Posterior cingulate gyrus (tissue), 11 donors: ENCODE data around the gene GALNT12.

ENCODE experiments used
- DNase-seq, 10 donors: peaks; one replicate each; pipeline versions ENCODE4 v3.0.0 to v3.0.0-alpha.2; 2020 to 2021; ENCODE audit warnings: mixed read lengths in 3 of 10
- intact Hi-C: fragments of 100-400 bp; cut with DNase I; formaldehyde crosslinking; loops from one replicate; pipeline ENCODE4 v1.15.1; 2023

The GALNT12 gene

DNA sequence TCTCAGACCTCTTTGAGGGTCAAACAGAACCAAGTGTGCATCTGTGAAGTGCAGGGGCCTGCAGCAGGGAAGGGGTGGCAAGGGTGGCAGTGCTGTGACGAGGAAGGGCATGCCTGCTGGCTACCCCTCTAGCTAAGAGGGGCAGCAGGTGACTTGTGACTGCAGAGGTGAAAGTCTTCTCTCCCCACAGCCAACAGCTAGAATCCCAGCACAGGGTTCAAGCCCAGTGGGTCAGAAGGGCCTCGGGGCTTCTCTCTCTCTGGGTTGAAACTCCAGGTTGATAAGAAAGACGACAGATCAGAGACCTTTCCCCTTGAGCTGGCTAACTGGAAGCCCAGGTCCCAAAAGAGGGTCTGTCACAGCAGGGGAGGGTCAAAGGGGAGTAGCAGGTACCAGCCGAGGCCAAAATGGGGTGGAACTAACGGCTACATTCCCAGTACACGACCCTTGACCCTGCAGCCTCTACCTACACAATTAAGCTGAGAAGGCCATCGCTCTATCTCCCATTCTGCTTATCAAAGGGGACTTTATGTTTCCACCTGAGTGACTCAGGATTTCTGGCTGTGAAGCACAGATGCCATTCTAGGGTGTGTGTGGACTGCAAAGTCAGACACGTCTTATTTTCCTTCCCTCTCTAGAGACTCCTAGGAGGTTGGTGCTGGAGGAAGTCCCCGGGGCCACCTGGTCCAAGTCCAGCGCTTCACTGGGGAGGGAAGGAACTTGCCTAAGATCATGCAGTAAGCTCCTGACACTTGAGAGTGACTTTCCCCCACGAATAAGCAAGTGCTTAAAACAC, 25.7 kb upstream of the GALNT12 start:
- intact Hi-C loops = no loop called here
- DNase-seq = peak in 1 of 10 donors; percentile 71

DNA sequence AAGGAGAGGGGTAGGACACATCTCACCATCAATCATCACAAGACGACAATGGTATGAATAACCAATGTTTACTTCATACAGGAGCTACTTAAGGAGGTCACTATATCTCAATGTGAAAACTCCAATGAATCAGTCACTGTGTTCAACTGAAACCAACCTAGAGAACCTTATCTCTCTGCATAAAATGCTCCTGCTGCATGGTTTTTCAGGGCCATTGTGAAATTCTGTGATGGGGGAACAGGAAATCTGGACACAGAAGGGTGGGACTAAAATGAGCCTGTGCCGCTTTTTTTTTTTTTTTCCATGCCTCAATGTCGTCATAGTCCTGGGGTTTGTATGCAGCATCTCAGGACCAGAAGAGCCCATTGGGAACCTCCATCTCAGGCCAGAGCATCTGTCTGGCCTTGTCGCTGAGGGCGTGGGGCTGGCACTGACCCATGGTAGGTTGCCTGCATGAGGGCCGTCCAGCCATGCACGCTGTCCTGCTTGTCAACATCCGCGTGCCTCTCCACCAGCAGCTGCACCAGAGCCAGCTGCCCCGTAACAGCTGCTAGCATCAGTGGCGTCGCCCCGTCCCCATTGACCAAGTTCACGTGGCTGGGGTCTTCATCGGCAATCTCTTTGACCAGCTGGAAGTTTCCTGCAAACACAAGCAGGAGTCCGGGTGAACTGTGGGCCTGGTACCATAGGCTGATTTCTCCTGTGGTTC, 23.8 kb upstream of the GALNT12 start:
- intact Hi-C loops = no loop called here
- peak in 1 of 10 donors; percentile 61 for DNase-seq

GRCh38 chr9:98784831-98785806, 22.4 kb upstream of the GALNT12 start:
- peak in 1 of 10 donors; percentile 54 for DNase-seq
- intact Hi-C loops = no loop called here

- intact Hi-C loops = no loop called here
- no peak for DNase-seq
Measured at GRCh38 chr9:98786750-98787510, 20.5 kb upstream of the GALNT12 start.

DNA sequence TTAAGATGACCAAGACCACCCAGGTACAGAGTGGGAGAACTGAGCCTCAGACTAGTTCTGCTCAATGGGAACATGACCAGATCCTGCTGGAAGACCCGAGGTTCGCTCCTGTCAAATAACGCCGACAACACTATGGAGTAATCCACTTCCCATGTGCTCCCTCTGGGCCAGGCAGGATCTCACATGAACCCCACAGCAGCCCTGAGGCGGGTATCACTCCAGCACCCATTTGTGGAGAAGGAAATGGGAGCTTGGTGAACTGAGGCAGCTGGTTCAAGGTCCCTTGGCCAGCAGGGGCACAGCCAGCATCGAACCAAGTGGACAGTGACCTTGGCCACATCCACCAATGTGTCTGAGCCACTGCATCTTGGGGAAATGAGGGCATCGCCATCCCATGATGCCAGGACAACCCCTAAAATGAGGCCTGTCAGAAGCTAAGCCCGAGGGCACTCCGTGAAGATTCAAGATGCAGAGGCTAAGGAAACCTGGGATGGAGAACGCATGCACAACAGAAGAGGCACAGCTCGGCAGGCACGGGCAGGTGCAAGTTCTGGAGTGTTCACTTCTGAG, 19.6 kb upstream of the GALNT12 start:
- intact Hi-C loops = no loop called here
- DNase-seq = peak in 1 of 10 donors; percentile 34

GRCh38 chr9:98789483-98790133, 17.9 kb upstream of the GALNT12 start:
- intact Hi-C loops = loop anchor here (5.0 kb wide), 1 partner anchor 472 kb away; no protein-coding TSS in a partner anchor
- no peak for DNase-seq

GRCh38 chr9:98790134-98790841, 17.2 kb upstream of the GALNT12 start:
- peak in 1 of 10 donors; percentile 64 for DNase-seq

DNA sequence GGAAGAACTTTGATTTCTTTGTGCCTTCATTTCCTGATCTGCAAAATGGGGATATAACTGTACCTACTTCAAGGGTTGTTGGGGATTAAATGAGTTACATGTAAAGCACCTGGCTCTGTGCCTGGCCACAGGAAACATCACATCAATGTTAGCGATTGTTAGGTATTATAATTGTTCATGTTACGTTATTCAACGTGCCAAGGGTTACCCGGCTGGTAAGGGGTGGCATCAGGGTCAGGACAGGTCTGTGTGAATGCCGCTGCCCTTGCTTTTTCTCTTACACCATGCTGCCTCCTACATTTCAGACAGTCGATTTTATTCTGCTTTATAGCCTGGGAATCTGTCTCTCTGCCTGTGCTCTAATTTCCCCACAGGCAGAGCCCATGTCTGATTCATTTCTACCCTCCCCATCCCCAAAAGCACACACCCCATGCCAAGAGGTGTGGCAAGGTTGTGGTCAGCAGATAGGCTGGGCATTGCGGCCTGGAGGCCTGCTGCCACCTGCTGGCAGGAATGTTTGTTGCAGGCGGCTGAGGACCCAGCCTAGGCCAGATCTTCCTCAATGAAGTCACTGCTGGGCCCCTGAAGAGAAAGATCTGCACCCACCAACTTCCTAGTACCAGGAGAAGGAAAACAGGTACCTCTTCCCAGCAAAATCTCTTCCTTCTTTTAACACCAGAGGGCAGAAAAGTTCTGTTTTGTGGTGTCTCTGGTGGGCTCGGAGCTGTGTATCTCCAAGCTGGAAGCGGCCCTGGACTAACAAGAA, 16.4 kb upstream of the GALNT12 start:
- intact Hi-C loops = loop anchor here (5.0 kb wide), 1 partner anchor 474 kb away; no protein-coding TSS in a partner anchor

More at GRCh38 chr9:98790134-98790841, 17.2 kb upstream of the GALNT12 start:
- intact Hi-C loops = loop anchor here (5.0 kb wide), 1 partner anchor 473 kb away; no protein-coding TSS in a partner anchor

GRCh38 chr9:98791608-98792490, 15.6 kb upstream of the GALNT12 start:
- intact Hi-C loops = loop anchor here (5.0 kb wide), 1 partner anchor 475 kb away; no protein-coding TSS in a partner anchor
- DNase-seq = peak in 1 of 10 donors; percentile 65

More for the DNA sequence above, 16.4 kb upstream of the GALNT12 start:
- peak; percentile 62 to 96 (median 82) for DNase-seq

DNA sequence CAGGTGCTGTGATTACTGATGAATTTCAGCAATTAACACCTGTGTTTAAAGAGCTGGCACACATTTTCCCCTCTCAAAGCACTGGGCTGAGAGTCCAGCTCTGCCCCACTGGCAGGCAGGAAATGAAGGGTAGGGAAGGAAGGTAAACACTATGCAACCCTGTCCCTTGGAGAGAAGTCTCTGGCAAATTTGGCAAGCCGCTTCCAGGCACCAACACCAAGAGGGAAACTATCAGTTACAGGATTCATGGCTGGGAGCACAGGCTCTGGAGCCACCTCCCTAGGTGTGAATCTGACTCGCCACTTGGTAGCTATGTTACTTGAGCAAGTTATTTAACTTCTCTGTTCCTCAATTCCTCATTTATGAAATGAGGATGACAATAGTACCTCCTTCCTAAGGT, 14.4 kb upstream of the GALNT12 start:
- peak in 1 of 10 donors; percentile 71 for DNase-seq
- intact Hi-C loops = loop anchor here (5.0 kb wide), 1 partner anchor 476 kb away; no protein-coding TSS in a partner anchor

DNA sequence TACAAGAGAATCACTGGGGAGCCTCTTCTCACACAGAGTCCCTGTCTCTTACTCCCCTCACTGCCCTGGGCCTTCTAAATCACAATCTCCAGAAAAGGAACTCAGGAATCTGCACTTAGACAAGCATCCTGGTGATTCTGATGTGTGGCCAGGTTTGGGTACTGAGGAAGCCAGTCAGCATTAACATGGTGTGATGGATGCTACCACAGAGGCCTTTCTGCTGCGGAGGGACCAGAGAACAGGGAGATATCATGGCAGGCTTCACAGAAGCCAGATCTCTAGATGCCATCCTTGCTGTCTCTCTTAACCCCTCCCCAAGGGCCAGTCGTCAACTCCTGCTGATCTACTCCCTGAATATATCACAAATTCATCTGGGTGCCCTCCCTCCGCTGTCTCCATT, 12.7 kb upstream of the GALNT12 start:
- intact Hi-C loops = loop anchor here (5.0 kb wide), 1 partner anchor 478 kb away; no protein-coding TSS in a partner anchor
- peak in 1 of 10 donors; percentile 52 for DNase-seq

- peak in 1 of 10 donors; percentile 52 for DNase-seq
- intact Hi-C loops = no loop called here
Measured at GRCh38 chr9:98795295-98795955, 12.0 kb upstream of the GALNT12 start.

- DNase-seq = peak in 4 of 10 donors; percentile 19 to 89 (median 56)
- intact Hi-C loops = no loop called here
Measured at GRCh38 chr9:98795970-98796363, 11.5 kb upstream of the GALNT12 start.

DNA sequence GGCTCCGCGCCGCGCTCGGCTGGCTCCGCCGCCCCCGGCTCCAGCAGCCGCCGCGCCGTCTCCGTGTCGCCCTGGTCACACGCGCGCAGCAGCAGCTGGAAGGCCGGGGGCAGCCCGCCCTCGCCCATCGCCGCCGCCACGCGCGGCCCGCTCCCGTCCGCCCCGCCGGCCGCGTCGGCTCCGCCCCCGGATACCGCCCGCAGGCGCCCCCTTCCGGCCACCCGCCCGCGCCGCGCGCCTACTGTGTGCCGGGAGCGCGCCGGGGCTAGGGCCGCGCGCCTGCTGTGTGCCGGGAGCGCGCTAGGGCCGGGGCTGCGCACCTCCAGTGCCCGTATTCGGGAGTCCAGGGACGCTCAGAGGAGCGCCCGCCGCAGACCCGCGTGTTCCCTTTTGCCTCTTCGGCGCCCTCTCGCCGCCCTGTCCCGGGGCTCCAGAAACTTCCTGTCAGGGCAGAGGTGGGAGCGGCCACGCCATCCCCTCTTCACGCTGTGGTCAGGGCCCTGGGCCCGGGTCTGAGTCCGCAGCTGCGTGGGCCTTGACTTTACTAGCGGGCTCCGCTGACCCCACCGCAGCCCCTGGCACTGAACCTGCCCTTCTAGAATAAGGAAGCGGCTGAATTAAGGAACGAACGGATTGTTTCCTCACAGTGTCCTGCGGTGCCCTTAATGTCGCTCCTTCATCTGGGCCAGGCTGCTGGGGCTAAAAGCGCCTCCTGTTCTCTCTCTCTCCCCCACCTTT, 10.9 kb upstream of the GALNT12 start, which contains the start of gene ANKS6:
Gene ANKS6 (minus strand): TSS at position 192 of the 738 bp plus-strand sequence. CDS start 64 bp downstream, at position 128.
- DNase-seq = peak; percentile 72 to 97 (median 81)
- intact Hi-C loops = no loop called here

- DNase-seq = peak in 1 of 10 donors; percentile 18
- intact Hi-C loops = no loop called here
Measured at GRCh38 chr9:98797491-98797890, 10.0 kb upstream of the GALNT12 start.
